HUES64 (cell line): ENCODE results near the gene FOLR1. TPM values are rescaled to one million over a fixed set of nuclear protein-coding genes. Genes with fewer than 3 reads are reported as not detected.
"Not testable (repeated sequence)": the region's sequence is repeated elsewhere in the genome, so short reads cannot be mapped to it uniquely, and the experiment has no call there.

Source experiments
- H3K27ac ChIP-seq: 2 replicates; pipeline ENCODE4 v1.7.0; 2013; ENCODE audit warnings: low read depth, low read length, inconsistent platforms
- H3K27me3 ChIP-seq: 2 replicates; pipeline ENCODE4 v1.6.1; 2013; ENCODE audit warnings: mild to moderate bottlenecking, low read length; ENCODE audit not compliant: insufficient read depth
- H3K36me3 ChIP-seq: 2 replicates; pipeline ENCODE4 v1.6.1; 2013; ENCODE audit warnings: mild to moderate bottlenecking, low read length; ENCODE audit not compliant: insufficient read depth
- H3K4me1 ChIP-seq: 2 replicates; pipeline ENCODE4 v1.6.1; 2013; ENCODE audit warnings: mild to moderate bottlenecking, low read length, moderate library complexity; ENCODE audit not compliant: insufficient read depth
- H3K4me3 ChIP-seq: 2 replicates; pipeline ENCODE4 v1.5.1; 2013; ENCODE audit warnings: mild to moderate bottlenecking, low read length, moderate library complexity
- H3K9ac ChIP-seq: 2 replicates; pipeline ENCODE4 v1.6.1; 2013; ENCODE audit warnings: mild to moderate bottlenecking, low read depth, low read length
- H3K9me3 ChIP-seq: 2 replicates; pipeline ENCODE4 v1.6.1; 2013; ENCODE audit warnings: low read depth, low read length; ENCODE audit not compliant: insufficient read depth
- WGBS: fragments of 150-250, 120-280 bp; methylation state at CpG from one replicate; pipeline ENCODE4 v1.1.7; 2013; ENCODE audit warnings: missing lambda C conversion rate; 5-methylcytosine and 5-hydroxymethylcytosine counted together
- polyA plus RNA-seq, 2 experiments: library from polyadenylated mRNA; stranded (reverse); fragments of 50-300 nt; gene quantifications; one replicate each; pipeline ENCODE4 v1.2.3, GENCODE V29; 2013

FOLR1 gene
- 1.2 TPM for polyA plus RNA-seq (2013, experiment 1 of 2)
- polyA plus RNA-seq (2013, experiment 2 of 2), result 1.8 TPM

- peaks cover 13% of the 10 kb centered on the region; the same call in 1 of the 2 replicates for H3K4me1 ChIP-seq
- no peaks in the 10 kb centered on the region for H3K36me3 ChIP-seq
- no peak within 1 kb of the TSS for H3K27ac ChIP-seq
- no peaks in the 10 kb centered on the region for H3K9me3 ChIP-seq
- no peak within 1 kb of the TSS for H3K9ac ChIP-seq
- 62% methylated on average over 5 of the region's 5 CpGs for WGBS
- H3K27me3 ChIP-seq, result no peaks in the 10 kb centered on the region
- no peak within 1 kb of the TSS for H3K4me3 ChIP-seq
Measured at GRCh38 chr11:72191961-72192381, at the start of gene FOLR1. Gene FOLR1 (plus strand): TSS chr11:72192140. CDS start chr11:72192174, 34 bp downstream.

DNA sequence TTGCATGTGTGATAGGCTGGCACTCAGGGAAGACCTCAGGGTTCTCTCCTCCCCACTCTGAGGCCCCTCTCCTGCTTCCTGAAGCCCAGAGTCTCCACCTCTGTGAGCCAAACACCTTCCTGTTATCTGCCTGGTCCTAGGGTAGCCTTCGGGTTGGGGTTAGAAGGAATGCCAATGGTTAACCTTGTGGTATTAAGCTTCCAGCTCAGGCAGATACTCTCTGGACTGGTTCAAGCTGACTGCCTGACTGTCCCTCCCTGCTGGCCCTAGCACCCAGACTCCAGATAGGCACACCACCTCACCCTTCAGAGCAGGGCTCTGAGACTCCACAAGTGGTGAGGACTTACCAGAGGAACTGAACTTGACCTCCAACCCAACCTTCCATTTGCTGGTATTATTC is 49.4 kb upstream of the FOLR1 start:
- not testable (repeated sequence) for H3K4me1 ChIP-seq, H3K27ac ChIP-seq, H3K4me3 ChIP-seq, H3K36me3 ChIP-seq, H3K9me3 ChIP-seq, H3K9ac ChIP-seq, H3K27me3 ChIP-seq
- no CpG with 5 or more reads among the region's 1 CpG for whole genome bisulfite sequencing

DNA sequence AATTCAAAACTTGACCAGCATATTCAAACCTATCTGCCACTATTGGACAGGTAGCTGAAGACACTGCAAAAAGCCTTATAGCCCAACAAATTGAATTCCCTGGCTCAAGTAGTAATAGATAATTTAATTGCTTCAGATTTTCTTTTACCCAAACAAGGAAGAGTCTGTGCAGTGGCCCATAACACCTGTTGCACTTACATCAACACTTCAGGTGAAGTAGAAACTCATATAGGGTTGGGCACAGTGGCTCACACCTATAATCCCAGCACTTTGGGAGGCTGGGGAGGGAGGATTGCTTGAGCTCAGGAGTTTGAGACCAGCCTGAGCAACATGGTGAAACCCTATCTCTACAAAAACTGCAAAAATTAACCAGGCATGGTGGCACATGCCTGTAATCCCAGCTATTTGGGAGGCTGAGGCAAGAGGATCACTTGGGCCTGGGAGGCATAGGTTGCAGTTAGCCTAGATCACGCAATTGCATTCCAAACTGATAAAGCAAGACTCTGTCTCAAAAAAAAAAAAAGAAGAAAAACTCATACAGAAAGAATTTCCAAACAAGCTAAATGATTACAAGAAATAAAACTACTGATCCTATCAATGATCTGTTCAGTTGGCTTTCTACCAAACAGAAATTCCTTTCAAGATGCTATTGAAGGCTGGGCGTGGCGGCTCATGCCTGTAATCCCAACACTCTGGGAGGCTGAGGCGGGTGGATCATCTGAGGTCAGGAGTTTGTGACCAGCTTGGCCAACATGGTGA is 47.0 kb upstream of the FOLR1 start:
- Histone ChIP-seq H3K27me3 (no peaks in the 10 kb centered on the region), H3K27ac (no peak overlapping the region), H3K36me3 (no peaks in the 10 kb centered on the region), H3K4me3 (no peak overlapping the region), H3K9ac (no peak overlapping the region), H3K9me3 (no peaks in the 10 kb centered on the region), H3K4me1 (no peaks in the 10 kb centered on the region)
- WGBS, result 95% methylated on average over 4 of the region's 4 CpGs

GRCh38 chr11:72146625-72147024 is 45.3 kb upstream of the FOLR1 start:
- Histone ChIP-seq H3K36me3 (no peaks in the 10 kb centered on the region), H3K4me3 (no peak overlapping the region), H3K27me3 (no peaks in the 10 kb centered on the region), H3K4me1 (no peaks in the 10 kb centered on the region), H3K9ac (no peak overlapping the region), H3K27ac (no peak overlapping the region), H3K9me3 (no peaks in the 10 kb centered on the region)
- 46% methylated on average over 2 of the region's 2 CpGs for WGBS

DNA sequence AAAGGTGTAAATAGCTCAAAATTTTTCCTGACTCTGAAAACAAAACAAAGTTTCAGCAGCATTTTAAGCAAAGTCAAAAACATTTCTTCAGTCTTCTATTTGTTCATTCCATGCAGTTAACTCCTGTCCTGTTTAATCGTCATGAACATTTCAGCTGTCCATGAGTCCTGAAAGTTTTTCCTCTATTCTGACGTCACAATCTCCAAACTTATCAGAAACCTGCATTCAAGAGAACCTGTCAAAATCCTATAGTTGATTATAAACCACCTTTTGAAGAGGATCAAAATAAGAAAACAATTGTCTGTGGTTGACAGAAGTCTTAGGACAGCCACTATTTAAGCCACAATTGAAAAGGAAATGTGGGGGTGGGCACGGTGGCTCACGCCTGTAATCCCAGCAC is 41.1 kb upstream of the FOLR1 start:
- Histone ChIP-seq H3K9me3 (no peaks in the 10 kb centered on the region), H3K27ac (no peak overlapping the region), H3K36me3 (no peaks in the 10 kb centered on the region), H3K4me1 (no peaks in the 10 kb centered on the region), H3K9ac (no peak overlapping the region), H3K4me3 (no peak overlapping the region), H3K27me3 (no peaks in the 10 kb centered on the region)
- 86% methylated on average over 4 of the region's 4 CpGs for WGBS

DNA sequence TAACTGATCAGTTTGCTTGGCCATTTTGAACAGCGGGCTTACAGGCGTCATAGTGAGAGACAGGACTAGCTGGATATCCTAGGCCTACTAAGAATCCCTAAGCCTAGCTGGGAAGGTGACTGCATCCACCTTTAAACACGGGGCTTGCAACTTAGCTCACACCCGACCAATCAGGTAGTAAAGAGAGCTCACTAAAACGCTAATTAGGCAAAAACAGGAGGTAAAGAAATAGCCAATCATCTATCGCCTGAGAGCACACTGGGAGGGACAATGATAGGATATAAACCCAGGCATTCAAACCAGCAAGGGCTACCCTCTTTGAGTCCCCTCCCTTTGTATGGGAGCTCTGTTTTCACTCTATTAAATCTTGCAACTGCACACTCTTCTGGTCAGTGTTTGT is 38.1 kb upstream of the FOLR1 start:
- WGBS, result 88% methylated on average over 6 of the region's 6 CpGs
- not testable (repeated sequence) for H3K9me3 ChIP-seq, H3K9ac ChIP-seq, H3K36me3 ChIP-seq, H3K4me1 ChIP-seq, H3K27me3 ChIP-seq, H3K4me3 ChIP-seq, H3K27ac ChIP-seq

DNA sequence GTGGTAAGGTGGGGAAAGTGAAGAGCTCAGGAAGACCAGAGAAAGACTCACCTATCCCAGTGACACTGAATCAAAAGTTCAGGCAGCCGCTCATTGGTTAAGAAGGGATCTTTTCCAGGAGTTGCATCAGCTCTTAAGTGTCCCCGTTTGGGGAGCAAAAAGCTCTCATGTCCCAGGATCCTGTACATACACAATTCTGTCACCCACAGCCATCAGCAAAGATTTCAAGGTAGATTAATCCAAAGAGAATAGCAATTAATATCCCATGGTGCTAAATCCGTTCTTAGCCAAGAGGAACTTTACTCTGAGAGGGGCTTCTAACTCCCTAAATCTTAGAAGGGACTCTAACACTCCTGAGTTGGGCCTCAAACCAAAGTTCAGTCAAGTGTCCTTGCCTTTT is 37.1 kb upstream of the FOLR1 start:
- Histone ChIP-seq H3K27ac (no peak overlapping the region), H3K9me3 (no peaks in the 10 kb centered on the region), H3K4me1 (no peaks in the 10 kb centered on the region), H3K27me3 (peaks cover 4% of the 10 kb centered on the region; the same call in 1 of the 2 replicates), H3K36me3 (no peaks in the 10 kb centered on the region), H3K4me3 (no peak overlapping the region), H3K9ac (no peak overlapping the region)
- 91% methylated on average over 3 of the region's 3 CpGs for WGBS

GRCh38 chr11:72155751-72156150 is 36.2 kb upstream of the FOLR1 start:
- H3K36me3 ChIP-seq, result no peaks in the 10 kb centered on the region
- H3K9me3 ChIP-seq, result no peaks in the 10 kb centered on the region
- H3K27me3 ChIP-seq, result peaks cover 4% of the 10 kb centered on the region; the same call in 1 of the 2 replicates
- H3K4me1 ChIP-seq, result no peaks in the 10 kb centered on the region
- no peak overlapping the region for H3K27ac ChIP-seq
- 96% methylated on average over 4 of the region's 4 CpGs for WGBS
- H3K9ac ChIP-seq, result no peak overlapping the region
- no peak overlapping the region for H3K4me3 ChIP-seq

GRCh38 chr11:72157131-72157530 is 34.8 kb upstream of the FOLR1 start:
- H3K4me3 ChIP-seq, result no peak overlapping the region
- WGBS, result 89% methylated on average over 2 of the region's 4 CpGs
- H3K27ac ChIP-seq, result no peak overlapping the region
- no peaks in the 10 kb centered on the region for H3K36me3 ChIP-seq
- peaks cover 4% of the 10 kb centered on the region; the same call in 1 of the 2 replicates for H3K27me3 ChIP-seq
- no peaks in the 10 kb centered on the region for H3K9me3 ChIP-seq
- no peaks in the 10 kb centered on the region for H3K4me1 ChIP-seq
- H3K9ac ChIP-seq, result no peak overlapping the region

DNA sequence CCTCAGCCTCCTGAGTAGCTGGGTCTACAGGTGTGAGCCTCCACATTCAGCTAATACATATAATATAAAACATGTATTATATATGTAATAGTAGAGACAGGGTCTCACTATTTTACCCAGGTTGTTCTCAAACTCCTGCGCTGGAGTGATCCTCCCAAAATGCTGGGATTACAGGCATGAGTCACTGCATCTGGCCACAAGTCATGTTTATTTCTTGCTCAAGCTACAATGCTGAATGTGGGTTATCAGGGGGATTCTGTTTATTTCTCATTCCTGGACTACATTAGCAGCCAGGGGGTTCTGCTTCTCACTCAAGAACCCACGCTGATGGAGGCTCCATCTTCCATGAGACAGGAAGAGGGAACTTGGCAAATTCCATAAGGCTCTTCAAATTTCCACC is 31.6 kb upstream of the FOLR1 start:
- H3K9ac ChIP-seq, result no peak overlapping the region
- H3K27ac ChIP-seq, result no peak overlapping the region
- H3K27me3 ChIP-seq, result peaks cover 4% of the 10 kb centered on the region
- 93% methylated on average over 2 of the region's 2 CpGs for WGBS
- no peak overlapping the region for H3K4me3 ChIP-seq
- no peaks in the 10 kb centered on the region for H3K4me1 ChIP-seq
- H3K36me3 ChIP-seq, result no peaks in the 10 kb centered on the region
- no peaks in the 10 kb centered on the region for H3K9me3 ChIP-seq

- no peaks in the 10 kb centered on the region for H3K36me3 ChIP-seq
- WGBS, result 93% methylated on average over 16 of the region's 16 CpGs
- H3K9me3 ChIP-seq, result no peaks in the 10 kb centered on the region
- no peaks in the 10 kb centered on the region for H3K4me1 ChIP-seq
- no peak overlapping the region for H3K9ac ChIP-seq
- no peak overlapping the region for H3K27ac ChIP-seq
- H3K27me3 ChIP-seq, result peaks cover 4% of the 10 kb centered on the region
- no peak overlapping the region for H3K4me3 ChIP-seq
Measured at GRCh38 chr11:72162891-72163492, 28.9 kb upstream of the FOLR1 start.
